NCI-H1417 (cell line): Measurements from ENCODE around the gene TLE5.

ENCODE experiments used
- DNase-seq, 3 experiments: peaks; one replicate each; lab custom pipeline; 2025; lab: John Stamatoyannopoulos, UW

TLE5 gene

GRCh38 chr19:3062165-3063105 is at the start of gene TLE5:
TLE5 (minus strand) TSS chr19:3062495; CDS start chr19:3062200, 295 bp downstream.
- peak; percentile 79 to 81 (median 81) for DNase-seq

GRCh38 chr19:3111586-3112247 is 49.4 kb upstream of the TLE5 start:
- DNase-seq, result no peak

DNA sequence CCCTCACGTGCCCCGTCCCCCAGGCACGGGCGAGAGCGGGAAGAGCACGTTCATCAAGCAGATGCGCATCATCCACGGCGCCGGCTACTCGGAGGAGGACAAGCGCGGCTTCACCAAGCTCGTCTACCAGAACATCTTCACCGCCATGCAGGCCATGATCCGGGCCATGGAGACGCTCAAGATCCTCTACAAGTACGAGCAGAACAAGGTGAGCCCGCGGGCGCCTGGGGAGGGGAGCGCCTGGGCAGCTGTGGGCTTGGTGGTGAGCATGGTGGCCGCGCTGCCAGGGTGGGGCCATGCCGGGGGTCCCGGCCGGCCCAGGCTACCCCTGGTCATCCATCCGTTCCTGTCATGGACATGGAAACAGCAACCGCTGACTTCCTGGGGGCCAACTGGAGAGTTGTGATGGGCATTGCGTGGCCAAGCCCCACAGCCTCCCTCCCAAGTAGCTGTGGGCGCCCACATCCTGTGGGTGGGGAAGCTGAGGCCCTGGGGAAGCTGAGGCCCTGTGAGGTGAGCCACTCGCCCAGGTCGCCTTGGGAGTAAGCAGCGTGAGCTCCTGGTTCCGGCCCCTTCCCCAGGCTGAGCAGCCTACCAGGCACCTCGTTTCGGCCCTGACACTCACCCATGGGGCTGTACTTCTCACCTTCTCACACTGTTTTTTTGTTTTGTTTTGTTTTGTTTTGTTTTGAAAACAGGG is 48.0 kb upstream of the TLE5 start:
- DNase-seq, result no peak

GRCh38 chr19:3109491-3109890 is 47.2 kb upstream of the TLE5 start:
- no peak for DNase-seq

DNA sequence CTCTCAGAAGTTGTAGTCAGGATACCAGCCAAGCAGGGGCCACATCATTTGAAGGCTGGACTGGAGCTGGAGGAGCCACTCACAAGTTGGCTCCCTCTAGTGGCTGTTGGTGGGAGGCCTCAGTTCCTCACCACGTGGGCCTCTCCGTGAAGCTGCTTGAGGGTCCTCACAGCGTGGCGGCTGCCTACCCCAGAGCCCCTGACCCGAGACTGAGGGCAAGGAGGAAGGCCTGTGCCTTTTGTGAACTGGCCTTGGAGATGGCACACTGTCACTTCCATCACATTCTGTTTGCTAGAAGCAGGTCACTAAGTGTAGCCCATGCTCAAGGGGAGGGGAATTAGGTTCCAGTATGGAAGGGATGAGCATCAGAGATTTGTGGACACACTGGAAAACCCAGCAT is 46.5 kb upstream of the TLE5 start:
- DNase-seq, result peak; percentile 31 to 73 (median 48)

GRCh38 chr19:3107658-3108057 is 45.4 kb upstream of the TLE5 start:
- DNase-seq, result no peak

- DNase-seq, result no peak
These were observed 44.3 kb upstream of the TLE5 start for GRCh38 chr19:3106509-3107141.

GRCh38 chr19:3105641-3106508 is 43.6 kb upstream of the TLE5 start:
- no peak for DNase-seq

GRCh38 chr19:3104708-3104983 is 42.4 kb upstream of the TLE5 start:
- DNase-seq, result no peak

GRCh38 chr19:3102239-3103140 is 40.2 kb upstream of the TLE5 start:
- DNase-seq, result no peak

- no peak for DNase-seq
These were observed 38.7 kb upstream of the TLE5 start for GRCh38 chr19:3100747-3101730.

DNA sequence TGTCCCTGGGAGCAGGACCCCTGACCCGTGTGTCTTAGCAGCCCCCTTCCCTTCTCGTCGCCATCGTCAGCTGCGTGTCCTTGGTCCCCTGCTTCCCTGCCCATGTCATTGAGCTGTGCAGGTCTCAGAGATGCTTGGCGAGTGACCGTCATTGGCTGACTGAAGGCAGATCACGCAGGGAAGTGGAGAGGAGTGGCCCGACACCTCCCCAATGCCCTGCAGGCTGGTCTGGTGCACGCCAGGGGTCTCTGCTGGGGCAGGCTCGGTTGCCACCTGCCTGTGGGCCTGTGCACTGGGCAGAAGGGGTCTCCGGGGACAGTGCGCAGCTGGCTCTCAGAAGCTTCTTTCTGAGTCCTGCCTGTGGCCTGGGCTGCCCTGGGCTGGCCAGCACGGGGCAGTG is 38.0 kb upstream of the TLE5 start:
- DNase-seq, result no peak

- peak in 2 of 3 experiments; percentile 27 to 58 for DNase-seq
These were observed 37.3 kb upstream of the TLE5 start for GRCh38 chr19:3099347-3100145.

DNA sequence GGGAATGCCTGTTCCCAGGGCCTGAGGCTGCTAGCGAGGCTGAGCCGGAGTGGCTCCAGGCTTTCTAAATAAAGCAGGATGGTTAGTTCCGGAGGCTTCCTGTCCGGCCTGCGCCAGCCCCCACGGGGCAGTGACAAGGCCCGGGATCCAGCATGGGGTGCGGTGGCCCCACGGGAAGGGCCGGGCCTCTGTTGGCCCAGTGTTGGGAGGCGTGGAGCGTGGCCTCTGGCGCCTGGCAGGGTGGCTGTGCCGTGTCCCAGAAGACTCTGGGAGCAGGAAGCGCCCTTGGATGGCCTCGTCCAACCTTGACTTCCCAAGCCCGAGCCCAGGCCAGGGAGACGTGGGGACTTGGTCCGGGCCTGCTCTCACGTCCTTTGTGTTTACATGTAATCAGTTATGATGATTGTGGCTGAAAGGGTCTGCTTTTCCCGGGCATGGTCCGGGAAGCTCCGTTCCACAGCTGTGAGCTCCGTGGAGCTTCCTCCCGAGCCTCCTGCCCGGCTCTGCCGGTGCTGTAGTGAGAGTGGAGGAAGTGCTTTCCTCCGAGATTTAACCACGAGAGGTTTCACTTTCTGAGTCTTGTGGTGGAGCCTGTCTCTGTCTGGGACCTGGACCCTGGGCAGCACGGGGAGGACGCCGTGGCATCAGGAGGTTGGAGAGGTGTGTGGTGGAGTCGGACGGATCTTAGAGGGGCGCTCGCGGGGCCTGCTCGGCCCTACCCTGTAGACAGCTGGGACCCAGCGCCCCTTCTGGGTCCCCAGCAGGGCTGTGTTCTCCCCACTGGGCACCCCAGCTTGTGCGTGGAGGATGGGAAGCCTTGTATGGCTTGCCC is 36.4 kb upstream of the TLE5 start:
- DNase-seq, result no peak

- no peak for DNase-seq
These were observed 35.8 kb upstream of the TLE5 start for GRCh38 chr19:3098141-3098514.

- DNase-seq, result no peak
These were observed 35.2 kb upstream of the TLE5 start for GRCh38 chr19:3097442-3097871.

GRCh38 chr19:3096902-3097326 is 34.6 kb upstream of the TLE5 start:
- no peak for DNase-seq
